ENCODE data around the gene NXPH4. TPM values are rescaled to one million over a fixed set of nuclear protein-coding genes. Genes with fewer than 3 reads are reported as not detected.

NXPH4 gene
- total RNA-seq, 1 donor from 2014 or later = 0.27 TPM

DNA sequence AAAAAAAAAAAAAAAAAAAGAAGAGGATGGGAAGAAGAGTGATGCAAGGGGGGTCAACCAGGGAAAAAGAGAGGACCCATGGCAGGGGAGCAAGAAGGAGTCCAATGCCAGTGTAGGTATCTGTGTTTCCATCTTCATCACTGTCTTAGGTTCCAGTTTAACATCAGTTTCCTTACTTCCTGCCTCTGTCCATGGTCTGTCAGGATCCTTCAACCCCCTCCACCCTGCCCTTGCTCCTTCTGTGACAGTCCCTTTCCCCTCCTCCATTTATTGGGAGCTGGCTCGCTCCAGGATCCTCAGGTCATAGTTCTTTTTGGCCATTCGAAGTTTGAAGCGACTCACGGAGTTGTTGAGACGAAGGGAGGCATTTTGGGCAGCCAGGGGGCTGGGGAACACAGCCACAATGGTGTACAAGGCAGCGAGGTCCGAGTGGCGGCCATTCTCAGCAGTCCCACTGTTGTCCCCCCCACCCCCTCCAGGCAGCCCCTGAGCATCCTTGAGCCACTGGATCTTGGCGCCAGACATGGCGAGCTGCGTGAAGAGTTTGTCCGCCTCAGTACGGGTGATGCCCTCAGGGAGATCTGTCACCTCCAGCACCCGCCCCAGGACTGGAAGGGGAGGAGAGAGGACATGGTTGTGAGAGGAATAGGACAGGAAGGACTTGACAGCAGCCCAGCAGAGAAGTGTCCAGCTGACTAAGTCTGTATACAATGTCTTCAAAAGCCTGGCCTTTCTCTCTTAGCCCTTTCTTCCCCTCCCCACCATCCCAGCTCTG is 38.1 kb downstream of the NXPH4 start:
- intact Hi-C loops (cut with DNase I) = no loop called here

DNA sequence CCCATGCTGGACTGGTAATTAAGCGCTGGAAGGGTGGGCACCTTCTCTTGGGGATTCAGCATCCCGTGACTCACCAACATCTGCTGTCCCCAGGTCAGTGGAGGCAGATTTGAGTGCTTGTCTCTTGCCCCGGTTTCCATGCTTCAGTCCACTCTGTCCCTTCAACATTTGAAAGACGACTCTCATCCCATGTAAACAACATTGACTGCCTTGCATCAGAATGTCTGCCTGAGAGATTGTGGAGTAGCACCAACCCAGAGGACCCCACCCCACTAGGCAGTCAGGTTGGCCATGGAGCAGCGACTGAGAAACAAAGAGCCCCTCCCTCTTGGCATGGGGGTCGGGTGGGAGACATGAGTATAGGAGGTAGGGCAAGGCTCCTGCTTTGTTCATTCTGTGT is 39.3 kb downstream of the NXPH4 start:
- ATAC-seq (no peak), DNase-seq (ENCODE audit: low spot score) (no peak)
- intact Hi-C loops (cut with DNase I) = no loop called here

More for the DNA sequence above, 38.1 kb downstream of the NXPH4 start:
- no peak for DNase-seq (ENCODE audit: low spot score)
- ATAC-seq = peak; percentile 29

DNA sequence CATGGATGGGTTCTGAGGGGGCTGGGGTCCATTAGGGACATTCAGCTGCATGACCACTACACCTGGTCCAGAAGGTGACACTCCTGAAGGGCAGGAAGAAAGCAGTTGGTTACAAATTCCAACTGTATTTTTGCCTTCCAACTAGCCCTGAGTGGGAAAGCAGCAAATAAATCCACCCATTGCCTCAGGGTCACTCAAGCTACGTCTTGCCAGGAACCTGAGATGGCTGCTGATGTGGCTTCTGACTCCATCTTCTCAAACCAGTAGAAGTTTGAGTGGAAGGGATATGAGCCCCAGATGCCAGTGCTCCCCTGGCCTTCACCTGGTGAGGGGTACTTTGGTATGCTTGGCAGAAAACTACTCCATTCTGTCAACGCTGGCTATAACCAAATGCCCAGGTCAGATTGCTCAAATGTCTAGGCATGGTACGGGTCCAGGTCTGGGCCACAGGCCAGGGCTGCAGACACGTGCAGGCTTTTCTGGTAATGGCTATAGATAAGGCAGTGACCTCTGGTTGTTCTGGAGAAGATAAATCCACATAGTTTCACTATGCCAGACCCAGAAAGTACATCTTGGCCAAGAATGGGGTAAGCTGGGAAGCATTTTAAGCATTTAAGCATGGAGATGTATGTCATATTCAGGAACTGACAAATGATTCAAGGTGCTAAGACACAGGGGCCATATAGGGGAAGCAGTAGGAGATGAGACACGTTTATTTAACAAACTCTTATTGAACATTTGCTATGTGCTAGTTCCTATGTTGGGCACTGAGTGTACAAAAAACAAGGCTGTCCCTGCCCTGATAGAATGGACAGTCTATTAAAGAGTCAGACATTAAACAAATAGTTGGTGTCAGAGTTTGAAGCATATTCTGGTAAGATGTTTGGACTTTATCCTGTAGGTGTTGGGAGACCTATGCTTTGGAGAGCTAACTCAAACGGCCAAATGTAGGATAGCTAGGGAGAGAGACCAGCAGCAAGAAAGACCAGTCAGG is 42.7 kb downstream of the NXPH4 start:
- no peak for ATAC-seq
- no peak for DNase-seq (ENCODE audit: low spot score)
- intact Hi-C loops (cut with DNase I) = no loop called here

DNA sequence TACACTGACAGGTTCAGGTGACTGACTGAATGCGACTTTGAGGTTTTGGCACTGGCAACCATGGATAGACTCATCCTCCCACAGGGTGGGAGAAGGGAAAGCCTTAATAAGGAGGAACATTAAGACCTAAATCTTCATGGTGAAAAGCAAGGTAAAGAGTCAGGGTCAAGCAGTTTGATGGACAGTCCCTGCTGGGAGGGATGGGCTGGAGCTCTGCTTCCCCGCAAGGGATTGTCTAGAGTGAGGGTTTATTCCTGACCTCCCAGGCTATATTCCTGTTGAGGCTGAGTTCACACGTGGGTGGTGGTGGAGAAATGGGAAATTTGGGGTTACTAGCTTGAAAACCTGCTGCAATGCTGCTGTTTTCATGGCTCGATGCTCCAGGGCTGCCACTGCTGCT is 43.8 kb downstream of the NXPH4 start:
- intact Hi-C loops (cut with DNase I) = loop anchor here (5.0 kb wide), 1 partner anchor 192 kb away; no protein-coding TSS in a partner anchor
- DNase-seq (ENCODE audit: low spot score) = no peak
- ATAC-seq = no peak

DNA sequence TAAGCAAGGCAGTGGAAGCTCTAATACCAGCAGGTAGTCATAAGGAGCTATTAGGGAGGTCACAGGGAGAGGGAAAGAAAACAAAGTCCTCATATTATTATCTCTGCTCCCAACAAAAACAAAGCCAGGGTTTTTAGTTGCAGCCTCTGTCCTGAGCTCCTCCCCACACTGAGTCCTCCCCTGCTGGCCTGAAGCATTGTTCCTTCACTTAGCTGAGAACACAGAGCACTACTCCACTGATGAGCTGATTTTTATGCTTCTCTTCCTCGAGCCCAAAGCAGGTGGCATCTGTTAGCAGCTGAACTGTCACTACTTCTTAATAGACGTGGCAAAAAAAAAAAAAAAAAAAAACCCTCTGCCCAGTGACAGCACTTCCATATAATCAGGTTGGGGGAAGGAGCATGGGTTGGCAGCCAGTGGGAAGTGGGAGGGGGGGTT is 44.9 kb downstream of the NXPH4 start:
- DNase-seq (ENCODE audit: low spot score) (no peak), ATAC-seq (no peak)
- intact Hi-C loops (cut with DNase I) = loop anchor here (5.0 kb wide), 1 partner anchor 191 kb away; no protein-coding TSS in a partner anchor

DNA sequence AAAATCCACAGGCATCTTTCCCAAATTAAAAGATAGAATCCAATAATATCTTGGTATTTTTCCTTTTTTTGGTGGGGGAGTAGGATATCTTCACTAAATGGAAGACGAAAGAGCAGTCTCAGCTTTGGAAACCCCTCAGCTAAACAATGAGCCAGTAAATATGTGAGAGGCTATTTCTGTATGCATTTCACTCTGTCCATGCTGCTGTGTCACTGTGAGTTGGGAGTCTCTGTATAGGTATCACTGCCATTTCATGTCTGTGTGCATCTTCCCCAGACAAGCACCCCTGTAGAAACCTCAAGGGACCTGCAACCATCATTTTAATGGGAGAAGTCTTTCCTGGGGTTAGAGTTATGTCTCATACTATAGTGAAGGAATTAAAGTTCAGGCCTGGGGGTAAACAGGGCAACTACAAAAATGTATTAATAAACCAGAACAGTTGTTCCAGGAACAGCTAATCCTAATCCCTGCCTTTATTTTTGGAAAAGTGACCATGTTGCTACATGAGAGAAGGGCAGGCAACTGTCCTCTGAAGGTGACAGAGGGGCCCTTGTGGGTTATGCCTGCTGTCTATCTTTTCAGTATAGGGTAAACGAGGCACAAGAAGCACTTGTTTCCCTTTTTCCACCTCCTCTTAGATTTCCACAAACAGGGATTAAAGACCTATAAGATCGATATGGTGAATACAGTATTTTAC is 45.7 kb downstream of the NXPH4 start:
- intact Hi-C loops (cut with DNase I) = loop anchor here (5.0 kb wide), 1 partner anchor 190 kb away; no protein-coding TSS in a partner anchor
- DNase-seq (ENCODE audit: low spot score) = no peak
- ATAC-seq = no peak

DNA sequence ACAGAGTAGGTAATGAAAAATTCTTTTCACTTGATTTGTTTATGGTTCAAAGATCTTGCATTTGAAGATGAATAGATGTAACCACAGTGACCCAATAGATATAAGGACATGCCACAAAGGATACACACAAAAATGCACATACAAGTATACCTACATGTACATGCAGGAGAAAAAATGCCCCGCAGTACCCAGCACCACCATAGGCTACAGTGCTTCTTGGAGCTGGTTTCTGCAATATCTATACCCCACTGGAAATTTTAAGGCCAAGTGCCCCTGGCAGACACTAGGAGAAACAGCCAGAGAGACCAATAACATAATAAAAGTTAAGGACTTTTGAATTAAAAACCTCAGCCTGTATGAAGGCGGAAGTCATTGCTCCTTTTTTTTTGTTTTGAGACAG is 46.5 kb downstream of the NXPH4 start:
- DNase-seq (ENCODE audit: low spot score) = no peak
- ATAC-seq = no peak
- intact Hi-C loops (cut with DNase I) = loop anchor here (5.0 kb wide), 1 partner anchor 189 kb away; no protein-coding TSS in a partner anchor

DNA sequence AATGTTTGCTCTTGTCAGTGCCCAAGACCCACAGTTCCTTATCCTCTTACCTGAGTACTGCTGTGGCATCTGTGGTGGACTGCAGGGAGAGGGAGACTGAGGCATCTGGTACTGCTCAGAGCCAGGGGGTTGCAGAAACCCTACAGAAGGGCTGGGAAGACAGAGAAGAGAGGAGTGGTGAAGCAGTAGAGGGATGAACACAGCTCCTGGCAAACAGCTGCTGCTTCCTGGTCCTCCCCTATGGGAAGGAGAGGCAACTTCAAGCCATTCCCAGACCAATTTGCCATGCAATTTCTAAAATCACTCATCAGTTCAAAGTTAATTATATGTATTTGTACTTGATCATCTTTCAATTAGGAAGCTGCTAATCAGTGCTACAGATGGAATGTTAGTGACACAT is 50.1 kb downstream of the NXPH4 start:
- DNase-seq (ENCODE audit: low spot score) = no peak
- intact Hi-C loops (cut with DNase I) = no loop called here
- ATAC-seq = no peak

DNA sequence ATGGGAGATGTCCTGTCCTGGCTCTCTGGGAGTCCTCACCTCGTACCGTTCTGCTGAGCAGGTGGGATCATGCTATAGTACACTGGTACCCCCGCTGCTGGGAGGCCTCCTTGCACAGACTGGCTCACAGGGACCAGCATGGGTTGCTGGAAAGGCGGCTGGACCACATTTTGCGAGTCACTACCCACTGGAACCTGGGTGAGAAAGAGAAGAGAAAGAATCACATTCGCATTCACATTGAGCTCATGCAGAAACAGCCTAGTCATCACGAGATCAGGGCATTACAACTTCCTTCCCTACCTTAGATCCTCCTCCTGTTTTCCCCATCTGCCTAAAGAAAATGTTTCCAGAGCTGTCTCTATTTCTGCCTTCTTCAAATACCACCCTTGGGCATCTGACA is 51.7 kb downstream of the NXPH4 start:
- intact Hi-C loops (cut with DNase I) = no loop called here
- DNase-seq (ENCODE audit: low spot score) = no peak
- ATAC-seq = no peak

DNA sequence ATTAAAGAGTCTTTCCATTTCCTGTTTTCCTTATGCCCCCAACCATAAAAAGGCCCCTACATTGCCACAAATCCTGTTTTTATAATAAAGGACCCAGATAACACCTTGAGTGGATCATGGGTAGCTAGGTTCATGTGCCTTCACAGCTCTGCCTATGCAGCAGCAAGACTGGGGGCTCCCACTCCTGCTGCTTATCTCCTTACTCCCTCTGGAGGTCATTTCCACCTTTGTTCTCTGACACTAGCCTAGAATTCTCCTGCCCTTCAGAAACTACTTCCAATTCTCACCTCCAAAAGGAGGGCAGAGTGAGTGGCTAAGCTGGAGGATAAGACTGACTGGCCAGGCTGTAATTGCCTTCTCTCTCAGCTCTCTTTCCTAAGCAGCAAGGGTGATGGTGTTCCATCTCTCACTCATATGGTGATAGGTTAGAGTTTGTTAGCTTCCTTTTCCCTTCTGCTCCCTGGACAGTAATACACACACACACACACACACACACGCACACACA is 54.4 kb downstream of the NXPH4 start:
- DNase-seq (ENCODE audit: low spot score) (no peak), ATAC-seq (no peak)
- intact Hi-C loops (cut with DNase I) = no loop called here

DNA sequence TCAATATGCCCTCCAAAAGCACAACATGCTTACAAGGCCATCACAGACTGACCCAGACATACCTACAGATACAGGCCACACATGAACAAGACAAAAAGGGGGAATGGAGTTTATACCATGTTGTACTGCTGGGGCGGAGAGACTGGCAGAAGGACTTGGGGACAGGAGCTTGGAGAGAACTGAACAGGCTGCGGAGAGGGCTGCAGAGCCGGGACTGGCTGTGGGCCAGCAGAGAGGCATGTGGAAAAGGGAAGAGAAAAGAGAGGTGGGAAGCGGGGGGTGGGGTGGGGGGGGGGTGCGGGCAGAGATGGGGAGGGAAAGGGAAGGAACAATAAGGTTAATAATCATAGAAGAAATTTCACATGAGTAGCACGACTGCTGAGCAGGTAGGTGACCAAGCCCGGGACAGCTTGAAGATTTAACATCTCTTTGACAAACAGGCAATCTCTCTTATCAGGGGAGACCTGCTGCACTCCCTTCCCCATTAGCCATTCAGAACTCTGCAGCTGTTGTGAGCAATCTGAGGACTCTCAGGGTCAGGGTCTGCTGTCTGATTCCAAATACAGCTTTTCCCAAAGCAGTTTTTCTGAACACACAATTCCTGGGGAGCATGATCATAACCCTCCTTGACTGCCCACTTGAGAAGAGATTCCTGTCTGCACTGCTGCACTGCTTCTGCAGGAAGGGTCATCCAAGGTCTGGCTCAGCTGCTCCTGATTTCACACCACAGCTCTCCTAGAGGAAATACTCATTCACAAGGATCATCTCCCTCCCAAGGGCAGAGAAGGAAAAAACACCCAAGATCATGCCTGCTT is 56.0 kb downstream of the NXPH4 start:
- ATAC-seq (no peak), DNase-seq (ENCODE audit: low spot score) (no peak)
- intact Hi-C loops (cut with DNase I) = no loop called here

DNA sequence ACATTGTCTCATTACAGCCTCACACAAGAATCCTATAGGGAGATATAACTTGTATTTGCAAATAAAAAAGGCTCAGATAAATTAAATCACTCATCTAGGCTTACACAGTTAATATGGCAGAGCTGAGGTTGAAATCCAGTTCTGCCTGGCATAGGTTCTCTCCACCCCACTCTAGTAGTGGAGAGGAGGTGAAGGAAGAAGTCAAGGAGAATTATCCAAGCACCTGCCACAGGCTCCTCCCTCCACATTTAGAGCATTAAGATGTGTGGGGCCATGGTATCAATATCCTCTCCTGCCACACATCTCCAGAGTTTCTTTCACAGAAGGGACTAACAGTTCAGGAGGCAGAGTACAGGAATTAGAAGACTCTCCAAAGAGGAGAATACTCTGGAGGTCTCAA is 56.9 kb downstream of the NXPH4 start:
- intact Hi-C loops (cut with DNase I) = no loop called here
- ATAC-seq (no peak), DNase-seq (ENCODE audit: low spot score) (no peak)

Small RNA genes lying within 50 kb of the gene (microRNA-seq; reads per million reads assigned to microRNA genes)
- gene MIR1228 = 7.6 reads per million, percentile 20 among the genes with 10 or more reads in this experiment

Other genes with a start within 250 kb of the NXPH4 start
- 6.2 TPM for gene ZBTB39, start 210.2 kb upstream of the NXPH4 start, total RNA-seq
- not detected for gene TAC3, start 200.3 kb upstream of the NXPH4 start, total RNA-seq
- 0.36 TPM for gene MYO1A, start 166.7 kb upstream of the NXPH4 start, total RNA-seq
- gene NEMP1, start 138.0 kb upstream of the NXPH4 start, total RNA-seq = 13.1 TPM
- 52.7 TPM for gene NAB2, start 127.7 kb upstream of the NXPH4 start, total RNA-seq
- gene STAT6, start 105.4 kb upstream of the NXPH4 start, total RNA-seq = 187 TPM
- gene LRP1, start 88.3 kb upstream of the NXPH4 start, total RNA-seq = 760 TPM
- not detected for gene LRP1-AS, start 69.2 kb upstream of the NXPH4 start, total RNA-seq
- gene SHMT2, start 12.9 kb downstream of the NXPH4 start, total RNA-seq = 41.9 TPM
- 1.9 TPM for gene STAC3, start 34.4 kb downstream of the NXPH4 start, total RNA-seq
- 89.6 TPM for gene R3HDM2, start 214.2 kb downstream of the NXPH4 start, total RNA-seq
- gene INHBC, start 218.0 kb downstream of the NXPH4 start, total RNA-seq = not detected
- gene INHBE, start 238.5 kb downstream of the NXPH4 start, total RNA-seq = not detected
- 47.7 TPM for gene GLI1, start 243.0 kb downstream of the NXPH4 start, total RNA-seq

All from sciatic nerve (tissue), 2 donors.